HK-2 (cell line): ENCODE measurements around the gene ECE2.
"Not testable (repeated sequence)": the region's sequence is repeated elsewhere in the genome, so short reads cannot be mapped to it uniquely, and the experiment has no call there.

Experiments
- DNase-seq: peaks from one replicate; pipeline ENCODE4 v3.0.0-alpha.2; 2018; ENCODE audit not compliant: unreplicated experiment

ECE2 gene

DNA sequence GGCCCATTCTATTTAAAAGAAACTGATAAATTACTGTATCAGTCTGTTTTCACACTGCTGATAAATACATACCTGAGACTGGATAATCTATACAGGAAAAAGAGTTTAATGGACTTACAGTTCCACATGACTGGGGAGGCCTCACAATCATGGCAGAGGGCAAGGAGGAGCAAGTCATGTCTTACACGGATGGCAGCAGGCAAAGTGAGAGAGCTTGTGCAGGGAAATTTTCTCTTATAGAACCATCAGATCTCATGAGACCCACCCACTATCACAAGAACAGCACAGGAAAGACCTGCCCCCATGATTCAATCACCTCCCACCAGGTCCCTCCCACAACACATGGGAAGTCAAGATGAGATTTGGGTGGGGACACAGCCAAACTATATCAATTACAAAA lies 8.6 kb upstream of the ECE2 start:
- not testable (repeated sequence) for DNase-seq

DNA sequence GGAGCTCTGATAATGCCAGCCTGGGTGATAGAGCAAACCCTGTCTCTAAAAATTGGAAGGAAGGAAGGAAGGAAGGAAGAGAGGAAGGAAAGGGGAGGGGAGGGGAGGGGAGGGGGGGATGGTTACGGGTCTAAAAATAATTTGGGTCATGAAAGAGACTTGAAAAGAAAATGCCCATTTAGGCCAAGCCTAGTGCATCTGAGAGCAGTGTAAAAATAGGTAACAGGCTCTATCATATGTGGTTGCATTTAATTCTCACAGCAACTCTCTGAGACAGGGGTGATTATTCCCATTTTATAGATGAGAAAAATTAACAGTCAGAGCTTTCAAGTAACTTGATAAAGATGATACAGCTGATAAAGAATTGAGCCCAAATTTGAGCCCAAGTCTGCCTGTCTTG lies 3.6 kb upstream of the ECE2 start:
- no peak for DNase-seq

DNA sequence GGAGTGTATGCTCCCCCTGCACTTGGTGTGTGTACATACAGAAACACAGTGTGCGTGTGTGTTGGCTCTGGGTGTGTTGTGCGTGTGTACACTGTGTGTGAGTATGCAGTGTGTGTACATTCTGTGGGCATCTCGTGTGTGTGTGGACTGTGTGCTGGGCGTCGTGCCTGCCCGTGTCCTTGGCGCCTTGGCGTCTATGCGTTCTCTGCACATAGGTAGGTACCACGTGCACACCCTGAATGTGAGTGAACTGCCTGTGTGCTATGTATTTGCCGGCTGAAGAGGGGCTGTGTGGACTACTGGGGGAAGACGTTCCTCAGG lies 481 bp upstream of the ECE2 start:
- DNase-seq = no peak

DNA sequence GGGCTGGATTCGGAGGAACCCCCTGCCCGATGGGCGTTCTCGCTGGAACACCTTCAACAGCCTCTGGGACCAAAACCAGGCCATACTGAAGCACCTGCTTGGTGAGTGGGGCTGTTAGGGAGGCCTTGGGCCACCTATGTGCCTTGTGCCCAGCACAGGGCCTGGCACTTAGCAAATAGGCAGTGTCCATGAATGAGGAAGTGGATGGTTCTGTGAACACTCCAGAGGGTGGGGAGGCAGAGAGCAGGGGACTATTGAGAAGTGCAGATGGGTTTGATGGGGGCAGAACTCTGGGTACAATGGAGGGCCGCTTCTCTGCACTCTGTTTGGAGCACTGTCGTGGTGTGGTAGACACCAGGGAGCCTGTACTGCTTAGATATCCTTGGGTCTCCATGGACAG lies 1.5 kb downstream of the ECE2 start:
- DNase-seq = no peak

DNA sequence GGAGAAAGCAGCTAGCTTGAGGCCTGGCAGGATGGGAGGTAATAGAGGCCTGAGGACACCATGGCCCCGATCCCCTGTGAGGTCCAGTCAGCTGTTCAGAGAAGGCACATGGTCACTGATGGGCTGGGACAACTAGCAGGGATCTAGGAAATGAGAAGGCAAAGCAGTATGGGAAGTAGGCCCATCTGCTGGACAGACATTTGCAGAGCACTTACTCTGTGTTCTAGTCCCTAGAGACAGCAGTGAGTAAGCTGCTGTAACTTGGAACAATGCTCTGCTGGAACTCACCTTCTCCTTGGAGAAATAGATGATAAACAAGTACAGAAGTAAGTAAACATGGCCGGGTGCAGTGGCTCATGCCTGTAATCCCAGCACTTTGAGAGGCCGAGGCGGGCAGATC lies 7.1 kb downstream of the ECE2 start:
- no peak for DNase-seq

DNA sequence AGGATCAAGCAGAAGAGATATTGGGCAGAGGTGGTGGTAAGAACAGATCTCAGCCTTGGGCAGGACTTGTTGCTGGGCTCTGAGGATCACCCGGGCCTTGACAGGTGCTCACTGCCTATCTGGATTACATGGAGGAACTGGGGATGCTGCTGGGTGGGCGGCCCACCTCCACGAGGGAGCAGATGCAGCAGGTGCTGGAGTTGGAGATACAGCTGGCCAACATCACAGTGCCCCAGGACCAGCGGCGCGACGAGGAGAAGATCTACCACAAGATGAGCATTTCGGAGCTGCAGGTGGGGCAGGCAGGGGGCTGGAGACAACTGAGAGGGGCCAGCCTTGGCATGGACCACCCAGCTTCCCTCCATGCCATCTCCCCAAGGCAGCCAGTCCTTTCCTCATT lies 7.9 kb downstream of the ECE2 start:
- no peak for DNase-seq

DNA sequence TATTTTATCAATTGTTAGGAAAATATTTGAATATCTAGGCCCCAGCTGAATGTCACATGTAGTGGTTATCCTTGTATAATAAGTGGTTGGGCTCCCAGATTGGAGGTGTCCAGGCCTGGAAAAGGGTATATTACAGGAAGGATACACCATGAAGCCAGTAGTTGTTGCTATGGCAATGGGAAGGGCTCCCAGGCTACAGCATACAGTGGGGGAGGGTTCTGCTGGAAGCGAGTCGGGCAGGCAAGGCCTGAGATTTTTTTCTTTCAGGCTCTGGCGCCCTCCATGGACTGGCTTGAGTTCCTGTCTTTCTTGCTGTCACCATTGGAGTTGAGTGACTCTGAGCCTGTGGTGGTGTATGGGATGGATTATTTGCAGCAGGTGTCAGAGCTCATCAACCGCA lies 8.9 kb downstream of the ECE2 start:
- peak; percentile 71 for DNase-seq

DNA sequence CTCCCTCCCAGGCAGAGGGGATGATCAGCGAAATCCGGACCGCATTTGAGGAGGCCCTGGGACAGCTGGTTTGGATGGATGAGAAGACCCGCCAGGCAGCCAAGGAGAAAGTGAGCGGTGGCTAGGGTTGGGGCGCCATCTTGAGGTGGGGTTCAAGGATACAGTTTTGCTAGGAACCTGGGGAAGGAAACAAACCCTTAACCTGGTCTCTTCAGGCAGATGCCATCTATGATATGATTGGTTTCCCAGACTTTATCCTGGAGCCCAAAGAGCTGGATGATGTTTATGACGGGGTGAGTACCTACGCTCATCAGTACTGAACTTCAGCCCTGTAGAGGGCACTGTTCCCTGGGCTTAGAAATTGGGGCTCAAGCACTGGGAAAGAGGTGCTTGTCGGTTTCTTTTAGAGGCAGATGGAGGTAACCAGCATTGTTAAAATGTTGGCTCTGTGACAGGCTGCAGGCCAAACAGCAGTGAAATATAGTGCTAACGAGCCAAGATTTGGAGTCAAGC lies 13.7 kb downstream of the ECE2 start:
- DNase-seq = peak; percentile 77

DNA sequence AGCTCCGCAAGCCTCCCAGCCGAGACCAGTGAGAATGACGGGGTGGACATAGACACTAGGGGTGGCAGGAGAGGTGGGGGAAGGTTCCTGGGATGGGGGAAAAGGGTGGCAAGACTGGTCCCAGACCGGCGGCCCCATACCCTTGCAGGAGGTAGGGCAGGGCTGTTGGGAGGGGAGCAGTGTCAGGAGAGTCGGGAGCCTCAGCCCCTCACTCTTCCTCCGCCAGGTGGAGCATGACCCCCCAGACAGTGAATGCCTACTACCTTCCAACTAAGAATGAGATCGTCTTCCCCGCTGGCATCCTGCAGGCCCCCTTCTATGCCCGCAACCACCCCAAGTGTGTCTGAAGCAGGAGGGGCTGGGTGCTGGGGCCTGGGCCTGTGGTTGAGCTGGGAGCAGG lies 14.5 kb downstream of the ECE2 start:
- no peak for DNase-seq

DNA sequence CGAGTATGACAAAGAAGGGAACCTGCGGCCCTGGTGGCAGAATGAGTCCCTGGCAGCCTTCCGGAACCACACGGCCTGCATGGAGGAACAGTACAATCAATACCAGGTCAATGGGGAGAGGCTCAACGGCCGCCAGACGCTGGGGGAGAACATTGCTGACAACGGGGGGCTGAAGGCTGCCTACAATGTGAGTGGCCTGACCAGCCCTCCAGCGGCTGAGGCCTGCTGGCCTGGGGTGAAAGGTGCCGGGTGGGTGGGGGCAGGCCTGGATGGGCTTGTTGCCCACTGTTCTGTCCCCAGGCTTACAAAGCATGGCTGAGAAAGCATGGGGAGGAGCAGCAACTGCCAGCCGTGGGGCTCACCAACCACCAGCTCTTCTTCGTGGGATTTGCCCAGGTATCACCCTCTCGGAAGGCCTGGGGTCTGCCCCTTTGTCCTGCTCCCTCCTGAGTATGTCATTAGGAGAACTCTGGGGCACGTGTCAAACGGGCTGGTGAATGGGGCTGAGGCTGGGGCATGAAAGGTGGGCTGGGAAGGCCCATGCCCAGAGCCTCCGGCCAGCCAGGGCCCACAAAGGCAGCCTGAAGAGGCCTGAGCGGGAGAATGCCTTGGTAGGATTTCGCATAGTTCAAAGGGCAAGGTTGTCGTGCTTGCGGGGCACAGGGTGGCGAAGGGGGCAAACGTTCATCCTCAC lies 15.4 kb downstream of the ECE2 start:
- DNase-seq = no peak

DNA sequence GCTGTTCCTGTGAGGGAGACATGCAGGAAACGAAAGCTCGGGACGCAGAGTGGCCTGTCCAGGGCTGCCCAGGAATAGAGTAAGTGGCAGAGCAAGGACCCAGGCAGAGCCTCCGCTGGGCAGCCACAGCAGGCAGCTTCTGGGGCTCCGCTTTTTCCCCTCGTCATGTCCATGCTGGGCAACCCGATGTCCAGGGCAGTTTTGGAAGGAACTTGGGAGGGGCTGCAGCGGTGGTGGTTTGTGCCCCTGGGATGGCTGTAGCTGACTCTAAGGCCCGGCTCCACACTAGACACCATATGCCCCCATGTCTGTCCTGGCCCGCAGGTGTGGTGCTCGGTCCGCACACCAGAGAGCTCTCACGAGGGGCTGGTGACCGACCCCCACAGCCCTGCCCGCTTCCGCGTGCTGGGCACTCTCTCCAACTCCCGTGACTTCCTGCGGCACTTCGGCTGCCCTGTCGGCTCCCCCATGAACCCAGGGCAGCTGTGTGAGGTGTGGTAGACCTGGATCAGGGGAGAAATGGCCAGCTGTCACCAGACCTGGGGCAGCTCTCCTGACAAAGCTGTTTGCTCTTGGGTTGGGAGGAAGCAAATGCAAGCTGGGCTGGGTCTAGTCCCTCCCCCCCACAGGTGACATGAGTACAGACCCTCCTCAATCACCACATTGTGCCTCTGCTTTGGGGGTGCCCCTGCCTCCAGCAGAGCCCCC lies 16.1 kb downstream of the ECE2 start:
- DNase-seq = no peak

DNA sequence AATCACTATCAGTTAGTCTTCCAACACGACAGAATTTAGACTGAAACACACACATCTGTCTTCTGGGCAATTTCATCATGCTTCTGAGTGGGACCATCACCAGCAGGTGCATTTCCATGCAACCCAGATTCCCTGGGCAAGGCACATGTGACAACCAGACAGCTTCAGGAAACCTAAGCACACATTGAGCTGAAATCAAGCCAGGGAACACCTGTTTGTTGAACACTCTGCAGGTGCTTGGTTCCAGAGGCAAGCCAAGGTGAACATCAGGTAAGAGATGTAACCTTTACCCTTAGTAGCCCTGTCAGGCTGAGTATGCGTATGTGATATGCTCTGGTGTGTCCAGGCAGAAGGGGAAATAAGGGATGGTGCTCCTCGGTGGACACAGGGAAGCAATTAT lies 19.9 kb downstream of the ECE2 start:
- no peak for DNase-seq

DNA sequence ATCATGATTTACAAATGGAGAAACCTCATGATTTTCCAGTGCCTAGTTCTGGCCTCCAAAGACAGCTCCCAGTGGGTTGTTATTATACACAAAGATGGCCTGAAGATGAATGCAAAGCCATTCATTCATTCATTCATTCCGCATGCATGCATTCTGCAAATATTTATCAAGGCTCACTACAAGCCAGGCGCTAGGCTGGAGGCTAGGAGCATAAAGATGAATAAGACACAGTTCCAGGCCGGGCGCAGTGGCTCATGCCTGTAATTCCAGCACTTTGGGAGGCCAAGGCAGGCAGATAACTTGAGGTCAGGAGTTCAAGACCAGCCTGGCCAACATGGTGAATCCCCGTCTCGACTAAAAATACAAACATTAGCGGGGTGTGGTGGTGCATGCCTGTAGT lies 20.8 kb downstream of the ECE2 start:
- DNase-seq = no peak

DNA sequence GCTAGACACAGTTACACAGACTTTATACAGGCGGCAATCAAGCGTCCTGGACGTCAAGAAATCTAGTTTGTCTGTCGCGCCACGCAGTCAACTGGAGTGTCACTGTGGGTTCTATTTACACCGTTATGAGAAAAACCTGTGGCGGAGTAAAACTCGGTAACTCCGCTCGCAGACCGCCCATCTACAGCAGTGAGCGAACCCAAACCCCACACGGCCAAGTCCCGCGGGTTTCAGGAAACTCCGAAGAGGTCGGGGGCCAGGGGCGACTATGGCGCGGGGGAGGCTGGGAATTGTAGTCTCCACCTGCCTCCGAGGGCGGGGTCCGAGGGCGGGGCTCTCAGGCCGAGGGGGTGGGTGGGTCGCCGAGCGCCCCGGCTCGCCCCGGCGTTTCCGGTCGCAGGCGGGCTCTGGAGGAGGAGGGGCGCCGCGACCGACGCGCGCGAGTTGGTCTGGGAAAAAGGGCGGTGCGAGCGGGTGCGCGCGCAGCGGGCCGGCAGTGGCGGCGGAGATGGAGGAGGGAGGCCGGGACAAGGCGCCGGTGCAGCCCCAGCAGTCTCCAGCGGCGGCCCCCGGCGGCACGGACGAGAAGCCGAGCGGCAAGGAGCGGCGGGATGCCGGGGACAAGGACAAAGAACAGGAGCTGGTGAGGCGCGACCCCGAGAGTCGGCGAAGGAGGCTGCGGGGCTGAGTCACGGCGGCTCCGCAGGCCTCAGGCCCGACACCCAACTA lies 23.1 kb downstream of the ECE2 start, which contains the start of gene PSMD2:
TSS of gene PSMD2 (plus strand) at position 483 of the 729 bp plus-strand sequence. CDS start at position 509, 26 bp downstream.
- peak; percentile 99 for DNase-seq

DNA sequence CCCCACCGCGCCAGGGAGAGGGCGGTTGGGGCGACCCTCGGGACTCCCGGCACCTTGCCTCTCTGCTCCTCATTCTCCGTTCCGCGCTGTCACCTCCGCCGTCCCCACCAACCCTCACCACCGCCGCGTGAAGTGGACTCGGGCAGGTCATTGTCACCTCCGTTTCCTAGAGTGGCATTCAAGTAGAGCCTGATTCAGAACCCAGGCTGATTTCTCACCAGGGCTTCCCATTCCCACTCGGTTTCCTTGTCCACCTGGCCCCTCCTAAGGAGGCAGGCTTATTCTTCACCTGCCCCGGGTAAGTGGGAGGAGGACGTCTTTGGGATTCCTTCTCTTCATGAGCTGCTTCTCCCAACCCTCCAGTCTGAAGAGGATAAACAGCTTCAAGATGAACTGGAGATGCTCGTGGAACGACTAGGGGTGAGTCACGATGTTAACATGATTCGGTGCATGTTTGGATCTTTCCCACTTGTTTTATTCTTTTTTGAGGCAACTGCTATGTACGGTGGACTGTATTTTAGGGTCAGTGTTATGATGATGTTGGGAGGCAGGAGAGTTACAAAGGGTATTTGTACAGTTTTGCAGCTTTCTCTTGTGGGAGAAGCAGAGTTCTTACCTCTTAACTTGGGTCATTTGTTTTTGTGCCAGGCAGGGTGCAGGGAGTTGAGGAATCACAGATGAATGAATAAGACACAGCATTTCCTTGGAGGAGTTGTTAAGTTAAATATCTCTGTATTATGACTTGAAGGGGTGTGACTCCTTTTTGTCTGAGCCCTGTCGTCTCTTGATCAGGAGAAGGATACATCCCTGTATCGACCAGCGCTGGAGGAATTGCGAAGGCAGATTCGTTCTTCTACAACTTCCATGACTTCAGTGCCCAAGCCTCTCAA lies 23.9 kb downstream of the ECE2 start:
- DNase-seq = no peak

DNA sequence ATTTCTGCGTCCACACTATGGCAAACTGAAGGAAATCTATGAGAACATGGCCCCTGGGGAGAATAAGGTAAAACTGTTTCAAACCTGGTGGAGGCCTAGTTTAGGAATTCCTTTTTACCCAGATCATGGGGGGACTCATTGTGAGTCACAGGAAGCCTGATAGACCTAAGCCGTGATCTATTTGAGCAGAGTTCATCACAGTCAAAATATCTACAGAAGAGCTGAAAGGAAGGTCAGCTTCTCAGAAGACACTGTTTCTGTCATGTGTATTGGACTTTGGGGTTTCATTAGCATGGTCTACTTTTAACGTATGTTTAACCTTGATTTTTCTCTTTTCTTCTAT lies 24.5 kb downstream of the ECE2 start:
- no peak for DNase-seq

DNA sequence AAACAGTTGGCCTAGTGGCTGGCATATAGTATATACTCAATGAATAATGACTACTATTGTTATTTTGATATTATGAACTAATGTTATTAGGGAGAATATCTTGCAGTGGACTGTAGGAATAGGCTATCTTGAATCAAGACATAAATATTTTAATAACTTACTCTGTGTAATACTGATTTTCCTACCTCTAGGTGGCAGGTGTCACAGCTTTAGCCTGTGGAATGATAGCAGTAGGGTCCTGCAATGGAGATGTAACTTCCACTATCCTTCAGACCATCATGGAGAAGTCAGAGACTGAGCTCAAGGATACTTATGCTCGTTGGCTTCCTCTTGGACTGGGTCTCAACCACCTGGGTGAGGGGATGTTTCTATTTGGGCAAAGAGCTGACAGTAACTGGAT lies 29.8 kb downstream of the ECE2 start:
- no peak for DNase-seq

DNA sequence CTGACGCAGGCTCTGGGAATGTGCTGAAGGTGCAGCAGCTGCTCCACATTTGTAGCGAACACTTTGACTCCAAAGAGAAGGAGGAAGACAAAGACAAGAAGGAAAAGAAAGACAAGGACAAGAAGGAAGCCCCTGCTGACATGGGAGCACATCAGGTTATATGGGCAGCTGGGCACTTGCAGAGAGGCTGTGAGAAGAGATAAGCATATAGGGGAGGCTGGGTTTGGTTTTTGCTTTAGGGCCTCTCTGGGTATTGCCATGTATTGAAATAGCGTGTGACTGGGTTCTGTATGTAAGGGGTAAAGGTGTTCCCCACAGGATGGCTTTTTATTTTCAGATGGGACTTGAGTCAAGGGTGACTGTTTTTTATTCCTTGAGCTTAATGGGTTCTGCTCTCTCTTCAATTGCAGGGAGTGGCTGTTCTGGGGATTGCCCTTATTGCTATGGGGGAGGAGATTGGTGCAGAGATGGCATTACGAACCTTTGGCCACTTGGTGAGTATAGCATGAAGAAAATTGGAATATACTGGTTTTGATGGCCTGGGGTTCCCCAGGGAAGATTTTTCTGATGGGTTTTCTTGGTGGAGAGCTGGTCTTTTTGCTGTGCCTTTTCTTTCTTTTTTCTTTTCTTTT lies 30.6 kb downstream of the ECE2 start:
- no peak for DNase-seq

DNA sequence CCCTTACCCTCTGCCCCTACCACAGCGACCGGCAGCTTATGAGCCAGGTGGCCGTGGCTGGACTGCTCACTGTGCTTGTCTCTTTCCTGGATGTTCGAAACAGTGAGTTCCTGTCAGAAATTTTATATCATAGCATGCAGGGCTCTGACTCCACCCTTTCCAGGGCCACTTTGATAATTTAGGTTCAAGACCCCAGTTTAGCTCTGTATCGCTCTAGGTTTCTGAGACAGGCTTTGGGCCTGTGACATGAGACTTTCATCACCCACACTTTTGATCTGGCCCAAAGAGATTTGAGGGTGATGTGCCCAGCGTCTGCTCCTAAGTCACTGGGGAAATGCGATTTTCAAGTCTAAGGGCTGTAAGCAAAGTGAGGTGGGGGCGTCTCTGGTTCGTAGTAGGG lies 32.1 kb downstream of the ECE2 start:
- no peak for DNase-seq

DNA sequence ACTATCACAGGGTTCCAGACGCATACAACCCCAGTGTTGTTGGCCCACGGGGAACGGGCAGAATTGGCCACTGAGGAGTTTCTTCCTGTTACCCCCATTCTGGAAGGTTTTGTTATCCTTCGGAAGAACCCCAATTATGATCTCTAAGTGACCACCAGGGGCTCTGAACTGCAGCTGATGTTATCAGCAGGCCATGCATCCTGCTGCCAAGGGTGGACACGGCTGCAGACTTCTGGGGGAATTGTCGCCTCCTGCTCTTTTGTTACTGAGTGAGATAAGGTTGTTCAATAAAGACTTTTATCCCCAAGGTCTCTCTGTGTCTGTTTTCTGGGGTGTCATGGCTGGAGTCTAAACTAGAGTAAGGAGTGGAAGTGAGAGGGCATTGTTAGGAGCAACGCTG lies 32.9 kb downstream of the ECE2 start:
- DNase-seq = no peak

DNA sequence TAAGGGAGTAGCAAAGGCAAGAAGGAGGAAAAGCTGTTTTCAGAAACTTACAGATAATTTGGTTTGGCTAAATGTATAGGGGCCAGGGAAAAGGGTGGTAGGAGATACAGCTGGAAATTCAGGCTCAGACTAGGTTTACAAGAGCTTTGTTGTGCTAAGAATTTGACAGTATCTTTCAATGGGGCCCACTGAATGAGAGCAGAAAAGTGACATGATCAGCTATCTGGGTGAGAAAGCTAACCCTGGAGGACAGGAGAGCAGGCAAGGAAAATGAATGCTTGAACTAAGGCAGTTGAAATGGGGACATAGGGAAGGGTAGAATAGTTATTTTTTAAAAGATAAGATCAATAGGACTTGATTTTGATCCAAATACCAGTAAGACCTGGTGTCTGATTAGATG lies 35.8 kb downstream of the ECE2 start:
- DNase-seq = no peak

DNA sequence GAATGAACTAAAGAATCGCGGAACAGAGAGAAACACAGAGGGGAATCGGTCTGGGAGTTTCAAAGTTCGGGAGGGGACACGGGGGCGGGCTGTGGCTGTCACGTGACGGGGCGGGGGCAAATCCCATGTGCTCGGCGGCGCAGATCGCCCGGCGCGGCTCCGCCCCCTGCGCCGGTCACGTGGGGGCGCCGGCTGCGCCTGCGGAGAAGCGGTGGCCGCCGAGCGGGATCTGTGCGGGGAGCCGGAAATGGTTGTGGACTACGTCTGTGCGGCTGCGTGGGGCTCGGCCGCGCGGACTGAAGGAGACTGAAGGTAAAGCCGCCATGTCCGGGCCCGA lies 38.5 kb downstream of the ECE2 start, which contains the start of gene EIF4G1:
TSS of gene EIF4G1 (plus strand) at position 244 of the 337 bp plus-strand sequence. CDS start 1,191 bp downstream, outside the sequence.
- DNase-seq = peak; percentile 96
